OCI-LY3 (cell line): ENCODE results near the gene PRDM16.

ENCODE experiments used
- EZH2phosphoT487 ChIP-seq: fragments of 200-600 bp; shearing (Covaris generic); IDR thresholded peaks from 2 replicates; pipeline ENCODE4 v1.6.1; 2018; ENCODE audit warnings: antibody characterized with exemption, mixed run types, low read depth
- TF ChIP-seq, protein P1 (sequence below): fragments of 200-600, 300-600 bp; sonication (generic); IDR thresholded peaks from 2 replicates; pipeline ENCODE4 v1.5.1; 2014; ENCODE audit warnings: antibody characterized with exemption, low read length, low read depth

GRCh38 chr1:3237994-3238702, 169.1 kb downstream of the PRDM16 start:
- TF ChIP-seq, protein P1, sequence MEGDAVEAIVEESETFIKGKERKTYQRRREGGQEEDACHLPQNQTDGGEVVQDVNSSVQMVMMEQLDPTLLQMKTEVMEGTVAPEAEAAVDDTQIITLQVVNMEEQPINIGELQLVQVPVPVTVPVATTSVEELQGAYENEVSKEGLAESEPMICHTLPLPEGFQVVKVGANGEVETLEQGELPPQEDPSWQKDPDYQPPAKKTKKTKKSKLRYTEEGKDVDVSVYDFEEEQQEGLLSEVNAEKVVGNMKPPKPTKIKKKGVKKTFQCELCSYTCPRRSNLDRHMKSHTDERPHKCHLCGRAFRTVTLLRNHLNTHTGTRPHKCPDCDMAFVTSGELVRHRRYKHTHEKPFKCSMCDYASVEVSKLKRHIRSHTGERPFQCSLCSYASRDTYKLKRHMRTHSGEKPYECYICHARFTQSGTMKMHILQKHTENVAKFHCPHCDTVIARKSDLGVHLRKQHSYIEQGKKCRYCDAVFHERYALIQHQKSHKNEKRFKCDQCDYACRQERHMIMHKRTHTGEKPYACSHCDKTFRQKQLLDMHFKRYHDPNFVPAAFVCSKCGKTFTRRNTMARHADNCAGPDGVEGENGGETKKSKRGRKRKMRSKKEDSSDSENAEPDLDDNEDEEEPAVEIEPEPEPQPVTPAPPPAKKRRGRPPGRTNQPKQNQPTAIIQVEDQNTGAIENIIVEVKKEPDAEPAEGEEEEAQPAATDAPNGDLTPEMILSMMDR = no peak
- no peak for TF ChIP-seq EZH2phosphoT487
